IMR-90 (cell line): ENCODE results near the gene ANKRD13D. TPM values are rescaled to one million over a fixed set of nuclear protein-coding genes. Genes with fewer than 3 reads are reported as not detected.

Source experiments
- ATAC-seq: fragments of 200-7000 bp; cut with Tn5 transposase; 2 replicates; pipeline ENCODE4 v1.9.1; 2020; ENCODE audit warnings: low read depth, mild to moderate bottlenecking, moderate library complexity
- BruUV-seq: library from RNA; stranded (reverse); fragments of 400-500 nt; replicated peaks from 2 replicates; lab custom pipeline; 2021; lab: Mats Ljungman, UMichigan
- CTCF ChIA-PET: fragments of 300-600 bp; formaldehyde crosslinking; extraction: SDS; loops from one replicate; lab custom pipeline; 2021; ENCODE audit warnings: antibody characterized with exemption; lab: Yijun Ruan, JAX
- POLR2A ChIA-PET: fragments of 300-600 bp; sonication (Branson Sonifier 250); formaldehyde crosslinking; loops from one replicate; lab custom pipeline; 2022; ENCODE audit warnings: antibody characterized with exemption; ENCODE audit not compliant: unreplicated experiment; lab: Charles Lee
- DNase-seq: peaks from one replicate; pipeline ENCODE4 v3.0.0; 2013
- H2AFZ ChIP-seq: replicated peaks from 2 replicates; pipeline ENCODE3; 2013; ENCODE audit warnings: low read length, mild to moderate bottlenecking; ENCODE audit not compliant: poor library complexity
- H2AK5ac ChIP-seq: 2 replicates; pipeline ENCODE4 v1.6.1; 2013; ENCODE audit warnings: low read depth, low read length, inconsistent platforms
- H2AK9ac ChIP-seq: replicated peaks from 2 replicates; pipeline ENCODE3; 2013; ENCODE audit warnings: mild to moderate bottlenecking, low read depth, low read length, moderate library complexity; ENCODE audit not compliant: poor library complexity
- H2BK120ac ChIP-seq: 2 replicates; pipeline ENCODE4 v1.6.1; 2013; ENCODE audit warnings: low read depth, low read length, inconsistent platforms
- H2BK15ac ChIP-seq: 3 replicates; pipeline ENCODE4 v1.6.1; 2013; ENCODE audit warnings: low read depth, low read length, inconsistent platforms
- H2BK20ac ChIP-seq: 2 replicates; pipeline ENCODE4 v1.6.1; 2013; ENCODE audit warnings: low read depth, mild to moderate bottlenecking, inconsistent platforms, low read length, moderate library complexity
- H2BK5ac ChIP-seq: 2 replicates; pipeline ENCODE4 v1.6.1; 2013; ENCODE audit warnings: mild to moderate bottlenecking, low read depth, low read length, inconsistent platforms; ENCODE audit not compliant: poor library complexity, severe bottlenecking
- H3K14ac ChIP-seq: replicated peaks from 2 replicates; pipeline ENCODE4 v1.6.1; 2013; ENCODE audit warnings: low read depth, low read length, inconsistent platforms
- H3K18ac ChIP-seq: 2 replicates; pipeline ENCODE4 v1.6.1; 2013; ENCODE audit warnings: low read depth, low read length, control low read depth
- H3K23ac ChIP-seq: 2 replicates; pipeline ENCODE4 v1.6.1; 2013; ENCODE audit warnings: low read depth, low read length, inconsistent platforms
- H3K27ac ChIP-seq: 2 replicates; pipeline ENCODE4 v1.5.1; 2013; ENCODE audit warnings: mild to moderate bottlenecking, control low read depth, low read length; ENCODE audit not compliant: insufficient read depth
- H3K27me3 ChIP-seq: 2 replicates; pipeline ENCODE4 v1.6.1; 2013; ENCODE audit warnings: low read length; ENCODE audit not compliant: control insufficient read depth, insufficient read depth
- H3K36me3 ChIP-seq: 2 replicates; pipeline ENCODE4 v1.6.1; 2013; ENCODE audit warnings: low read length, mixed read lengths; ENCODE audit not compliant: control insufficient read depth, insufficient read depth
- H3K4ac ChIP-seq: 2 replicates; pipeline ENCODE4 v1.6.1; 2013; ENCODE audit warnings: low read depth, low read length, inconsistent platforms
- H3K4me1 ChIP-seq: 2 replicates; pipeline ENCODE4 v1.6.1; 2013; ENCODE audit warnings: low read length, mixed read lengths; ENCODE audit not compliant: control insufficient read depth, insufficient read depth
- H3K4me2 ChIP-seq: 2 replicates; pipeline ENCODE4 v1.6.1; 2013; ENCODE audit warnings: low read depth, mild to moderate bottlenecking, control low read depth, low read length, moderate library complexity
- H3K4me3 ChIP-seq: 2 replicates; pipeline ENCODE4 v1.5.1; 2013; ENCODE audit warnings: low read depth, mild to moderate bottlenecking, control low read depth, low read length, moderate library complexity; ENCODE audit not compliant: insufficient read depth
- H3K56ac ChIP-seq: 2 replicates; pipeline ENCODE4 v1.6.1; 2013; ENCODE audit warnings: low read length, inconsistent platforms; ENCODE audit not compliant: insufficient read depth; ENCODE audit errors: extremely low read depth
- H3K79me1 ChIP-seq, 2 experiments: 2 replicates each; pipeline ENCODE4 v1.6.1; 2013; ENCODE audit warnings: low read length in 2 of 2, inconsistent platforms in 1 of 2, low read depth in 1 of 2
- H3K9ac ChIP-seq: 2 replicates; pipeline ENCODE4 v1.6.1; 2013; ENCODE audit warnings: low read depth, low read length, control low read depth
- H3K9me1 ChIP-seq: 2 replicates; pipeline ENCODE4 v1.6.1; 2013; ENCODE audit warnings: low read length, inconsistent platforms; ENCODE audit not compliant: insufficient read depth
- H3K9me3 ChIP-seq: 2 replicates; pipeline ENCODE4 v1.6.1; 2013; ENCODE audit warnings: low read length; ENCODE audit not compliant: control insufficient read depth, insufficient read depth
- H4K20me1 ChIP-seq: 2 replicates; pipeline ENCODE4 v1.6.1; 2013; ENCODE audit warnings: low read length, inconsistent platforms; ENCODE audit not compliant: insufficient read depth
- H4K5ac ChIP-seq: 2 replicates; pipeline ENCODE4 v1.6.1; 2013; ENCODE audit warnings: mild to moderate bottlenecking, low read depth, low read length, control low read depth
- H4K8ac ChIP-seq, 2 experiments: 2 replicates each; pipeline ENCODE4 v1.6.1; 2013; ENCODE audit warnings: low read depth in 2 of 2, low read length in 2 of 2, control low read depth in 1 of 2, inconsistent platforms in 1 of 2
- H4K91ac ChIP-seq: 2 replicates; pipeline ENCODE4 v1.6.1; 2013; ENCODE audit warnings: low read depth, low read length, inconsistent platforms; ENCODE audit not compliant: insufficient read depth
- BHLHE40 ChIP-seq: fragments of 150-350 bp; IDR thresholded peaks from 2 replicates; pipeline ENCODE4 v1.6.1; 2016; ENCODE audit warnings: mild to moderate bottlenecking, low read depth, low read length
- CEBPB ChIP-seq: IDR thresholded peaks from 2 replicates; pipeline ENCODE4 v1.6.1; 2012; ENCODE audit warnings: low read depth, low read length, improper control_type of control experiment
- FOS ChIP-seq: fragments of 150-350 bp; IDR thresholded peaks from 2 replicates; pipeline ENCODE4 v1.6.1; 2016; ENCODE audit warnings: low read depth, low read length
- MAFK ChIP-seq: IDR thresholded peaks from 2 replicates; pipeline ENCODE4 v1.6.1; 2012; ENCODE audit warnings: low read depth, low read length, improper control_type of control experiment
- MAZ ChIP-seq: IDR thresholded peaks from 2 replicates; pipeline ENCODE4 v1.6.1; 2012; ENCODE audit warnings: low read depth, mild to moderate bottlenecking, low read length, improper control_type of control experiment, moderate library complexity, borderline replicate concordance
- MXI1 ChIP-seq: IDR thresholded peaks from 2 replicates; pipeline ENCODE4 v1.6.1; 2012; ENCODE audit warnings: low read depth, mild to moderate bottlenecking, low read length, moderate library complexity, borderline replicate concordance
- RCOR1 ChIP-seq: IDR thresholded peaks from 2 replicates; pipeline ENCODE4 v1.6.1; 2012; ENCODE audit warnings: mild to moderate bottlenecking, low read length, improper control_type of control experiment; ENCODE audit not compliant: insufficient replicate concordance
- SMC3 ChIP-seq: fragments of 150-350 bp; IDR thresholded peaks from 2 replicates; pipeline ENCODE4 v1.6.1; 2016; ENCODE audit warnings: low read depth, mild to moderate bottlenecking, antibody characterized with exemption, low read length, moderate library complexity
- WGBS, 2 experiments: methylation state at CpG; one replicate each; pipeline versions ENCODE4 v1.1.5 to v1.1.7; 2013; ENCODE audit warnings: missing lambda C conversion rate in 2 of 2; ENCODE audit not compliant: insufficient read length in 1 of 2; ENCODE audit errors: extremely low coverage in 2 of 2; 5-methylcytosine and 5-hydroxymethylcytosine counted together
- dilution Hi-C: fragments of 300-500 bp; cut with HindIII; formaldehyde crosslinking; loops from one replicate; pipeline ENCODE4 v1.14.3; 2018; ENCODE audit warnings: low sequenced_read_pairs; ENCODE audit not compliant: unreplicated experiment
- in situ Hi-C: fragments of 300-500 bp; cut with MboI; formaldehyde crosslinking; loops from 3 replicates; pipeline ENCODE4 v1.14.3; 2019; ENCODE audit warnings: low sequenced_read_pairs, inconsistent platforms, mixed read lengths
- intact Hi-C: fragments of 100-400 bp; cut with micrococcal nuclease; formaldehyde crosslinking; loops from 2 replicates; pipeline ENCODE4 v1.10.0; 2022
- polyA plus RNA-seq, 3 experiments: library from polyadenylated mRNA; depleted of rRNA; stranded (reverse); fragments of >200 nt; gene quantifications; 2 replicates each; pipeline ENCODE4 v1.2.3, GENCODE V29; 2012; ENCODE audit warnings: low replicate concordance in 1 of 3
- total RNA-seq: library from RNA; depleted of rRNA; stranded (reverse); fragments of >200 nt; gene quantifications from 2 replicates; pipeline ENCODE4 v1.2.3, GENCODE V29; 2012
- TF ChIP-seq, protein P1 (sequence below): fragments of 150-350 bp; IDR thresholded peaks from 2 replicates; pipeline ENCODE4 v1.6.1; 2016; ENCODE audit warnings: low read depth, mild to moderate bottlenecking, low read length, moderate library complexity, borderline replicate concordance
- TF ChIP-seq, protein P2 (sequence below): fragments of 150-350 bp; IDR thresholded peaks from 2 replicates; pipeline ENCODE4 v1.6.1; 2017; ENCODE audit warnings: mild to moderate bottlenecking, antibody characterized with exemption, low read length, low read depth

Gene ANKRD13D
- total and polyA plus RNA-seq, 2 of the 4 experiments (the other 2 are of a cell fraction): 7.3 to 38.4 TPM

DNA sequence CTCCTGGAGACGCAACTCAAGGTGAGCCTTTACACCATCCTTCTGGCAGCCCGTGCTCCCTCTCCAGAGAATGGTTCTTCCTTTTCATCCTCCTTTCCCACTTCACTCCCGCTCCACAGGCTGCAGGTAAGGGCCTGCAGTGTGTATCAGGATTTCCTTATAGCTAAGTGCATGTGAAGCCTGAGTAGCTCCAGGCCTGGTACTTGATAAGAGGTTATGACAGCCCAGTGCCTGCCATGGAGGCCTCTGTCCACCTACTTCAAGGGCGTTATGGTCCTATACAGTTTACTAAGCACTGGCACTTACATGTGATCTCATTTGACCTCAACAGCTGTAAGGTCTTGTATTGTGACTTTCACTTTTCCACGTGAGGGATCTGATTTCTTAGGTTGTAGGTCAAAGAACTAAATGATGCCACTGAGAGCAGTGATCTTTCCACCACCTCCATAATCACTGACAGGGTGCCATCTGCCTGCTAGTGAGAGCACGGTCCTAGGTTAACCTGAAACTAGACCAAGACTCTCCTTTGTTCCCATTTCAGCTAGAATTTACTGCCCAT lies 32.3 kb downstream of the ANKRD13D start:
- in situ Hi-C loops: no loop called here
- Histone ChIP-seq H3K4me3 (no peak overlapping the region), H3K4ac (no peak overlapping the region), H3K56ac (no peak overlapping the region), H3K9me3 (no peaks in the 10 kb centered on the region), H2BK15ac (no peak overlapping the region), H3K9me1 (peaks cover 3% of the 10 kb centered on the region; the same call in 1 of the 2 replicates), H3K18ac (no peak overlapping the region), H2AFZ (no peak overlapping the region), H4K91ac (no peak overlapping the region), H3K23ac (no peak overlapping the region), H4K20me1 (peaks cover 6% of the 10 kb centered on the region; the same call in 1 of the 2 replicates), H3K36me3 (no peaks in the 10 kb centered on the region), H3K9ac (no peak overlapping the region), H3K27me3 (no peaks in the 10 kb centered on the region), H2BK5ac (no peak overlapping the region), H2BK120ac (no peak overlapping the region), H3K4me1 (0 out of 2 replicates have a peak, but pooled peaks cover 2% of the 10 kb centered on the region), H3K4me2 (no peak overlapping the region), H2AK9ac (no peak overlapping the region), H3K79me1 (no peaks in the 10 kb centered on the region; a peak in 1 of 4 replicates), H3K14ac (no peak overlapping the region), H2AK5ac (no peak overlapping the region), H4K8ac (no peak overlapping the region), H3K27ac (no peak overlapping the region), H4K5ac (no peak overlapping the region), H2BK20ac (no peak overlapping the region)
- ChIA-PET POLR2A (no interaction called here), CTCF (no interaction called here)
- ATAC-seq (no peak), DNase-seq (no peak)
- dilution Hi-C loops: no loop called here
- WGBS, 2 experiments: 100% methylated on average over 1 of the region's 6 CpGs; no CpG with 5 or more reads in 1 of the 2 experiments
- intact Hi-C loops: no loop called here
- BruUV-seq: no TSS peak
- TF ChIP-seq, protein P1, sequence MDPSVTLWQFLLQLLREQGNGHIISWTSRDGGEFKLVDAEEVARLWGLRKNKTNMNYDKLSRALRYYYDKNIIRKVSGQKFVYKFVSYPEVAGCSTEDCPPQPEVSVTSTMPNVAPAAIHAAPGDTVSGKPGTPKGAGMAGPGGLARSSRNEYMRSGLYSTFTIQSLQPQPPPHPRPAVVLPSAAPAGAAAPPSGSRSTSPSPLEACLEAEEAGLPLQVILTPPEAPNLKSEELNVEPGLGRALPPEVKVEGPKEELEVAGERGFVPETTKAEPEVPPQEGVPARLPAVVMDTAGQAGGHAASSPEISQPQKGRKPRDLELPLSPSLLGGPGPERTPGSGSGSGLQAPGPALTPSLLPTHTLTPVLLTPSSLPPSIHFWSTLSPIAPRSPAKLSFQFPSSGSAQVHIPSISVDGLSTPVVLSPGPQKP: no peak
- no peak for TF ChIP-seq CEBPB
- TF ChIP-seq, protein P2, sequence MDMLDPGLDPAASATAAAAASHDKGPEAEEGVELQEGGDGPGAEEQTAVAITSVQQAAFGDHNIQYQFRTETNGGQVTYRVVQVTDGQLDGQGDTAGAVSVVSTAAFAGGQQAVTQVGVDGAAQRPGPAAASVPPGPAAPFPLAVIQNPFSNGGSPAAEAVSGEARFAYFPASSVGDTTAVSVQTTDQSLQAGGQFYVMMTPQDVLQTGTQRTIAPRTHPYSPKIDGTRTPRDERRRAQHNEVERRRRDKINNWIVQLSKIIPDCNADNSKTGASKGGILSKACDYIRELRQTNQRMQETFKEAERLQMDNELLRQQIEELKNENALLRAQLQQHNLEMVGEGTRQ: no peak
- TF ChIP-seq MAFK: no peak
- no peak for TF ChIP-seq RCOR1
- TF ChIP-seq MAZ: no peak
- no peak for TF ChIP-seq FOS
- no peak for TF ChIP-seq MXI1
- no peak for TF ChIP-seq SMC3
- TF ChIP-seq BHLHE40: no peak
